ENCODE measurements around the gene OTOGL.

OTOGL gene

GRCh38 chr12:80157645-80158044 lies 58.3 kb downstream of the OTOGL start:
- H3K27ac Mint-ChIP-seq = no peak overlapping the region
- H3K4me3 Mint-ChIP-seq = no peak overlapping the region
- H3K9me3 Mint-ChIP-seq = peaks cover 25% of the 10 kb centered on the region
- no peaks in the 10 kb centered on the region for H3K27me3 Mint-ChIP-seq (ENCODE audit: low read depth)
- H3K4me1 Mint-ChIP-seq (ENCODE audit: low read depth) = peaks cover 13% of the 10 kb centered on the region
- H3K36me3 Mint-ChIP-seq (ENCODE audit: low read depth) = no peaks in the 10 kb centered on the region

GRCh38 chr12:80161612-80162011 lies 62.3 kb downstream of the OTOGL start:
- Mint-ChIP-seq H3K4me1 (ENCODE audit: low read depth) (peaks cover 2% of the 10 kb centered on the region), H3K27ac (no peak overlapping the region), H3K27me3 (ENCODE audit: low read depth) (peaks cover 12% of the 10 kb centered on the region), H3K9me3 (peaks cover 9% of the 10 kb centered on the region), H3K4me3 (no peak overlapping the region), H3K36me3 (ENCODE audit: low read depth) (no peaks in the 10 kb centered on the region)

GRCh38 chr12:80162177-80162576 lies 62.8 kb downstream of the OTOGL start:
- peaks cover 3% of the 10 kb centered on the region for H3K9me3 Mint-ChIP-seq
- peaks cover 12% of the 10 kb centered on the region for H3K27me3 Mint-ChIP-seq (ENCODE audit: low read depth)
- peaks cover 2% of the 10 kb centered on the region for H3K4me1 Mint-ChIP-seq (ENCODE audit: low read depth)
- no peak overlapping the region for H3K27ac Mint-ChIP-seq
- H3K36me3 Mint-ChIP-seq (ENCODE audit: low read depth) = no peaks in the 10 kb centered on the region
- H3K4me3 Mint-ChIP-seq = no peak overlapping the region

GRCh38 chr12:80165746-80166145 lies 66.4 kb downstream of the OTOGL start:
- Mint-ChIP-seq H3K4me3 (no peak overlapping the region), H3K27me3 (ENCODE audit: low read depth) (peaks cover 16% of the 10 kb centered on the region), H3K27ac (no peak overlapping the region), H3K9me3 (no peaks in the 10 kb centered on the region), H3K4me1 (ENCODE audit: low read depth) (peaks cover 3% of the 10 kb centered on the region), H3K36me3 (ENCODE audit: low read depth) (no peaks in the 10 kb centered on the region)

- Mint-ChIP-seq H3K9me3 (no peaks in the 10 kb centered on the region), H3K27me3 (ENCODE audit: low read depth) (peaks cover 16% of the 10 kb centered on the region), H3K4me3 (no peak overlapping the region), H3K4me1 (ENCODE audit: low read depth) (peaks cover 3% of the 10 kb centered on the region), H3K27ac (no peak overlapping the region), H3K36me3 (ENCODE audit: low read depth) (no peaks in the 10 kb centered on the region)
Observed at GRCh38 chr12:80166751-80167150, 67.4 kb downstream of the OTOGL start.

- no peak overlapping the region for H3K4me3 Mint-ChIP-seq
- H3K36me3 Mint-ChIP-seq (ENCODE audit: low read depth) = no peaks in the 10 kb centered on the region
- H3K27ac Mint-ChIP-seq = peak overlapping the region; percentile 17
- peaks cover 11% of the 10 kb centered on the region for H3K27me3 Mint-ChIP-seq (ENCODE audit: low read depth)
- H3K9me3 Mint-ChIP-seq = no peaks in the 10 kb centered on the region
- peaks cover 3% of the 10 kb centered on the region for H3K4me1 Mint-ChIP-seq (ENCODE audit: low read depth)
Observed at GRCh38 chr12:80168936-80169335, 69.6 kb downstream of the OTOGL start.

- Mint-ChIP-seq H3K36me3 (ENCODE audit: low read depth) (no peaks in the 10 kb centered on the region), H3K4me3 (no peak overlapping the region), H3K27ac (no peak overlapping the region), H3K27me3 (ENCODE audit: low read depth) (peaks cover 11% of the 10 kb centered on the region), H3K4me1 (ENCODE audit: low read depth) (peaks cover 3% of the 10 kb centered on the region), H3K9me3 (no peaks in the 10 kb centered on the region)
Observed at GRCh38 chr12:80170915-80171314, 71.6 kb downstream of the OTOGL start.

- H3K27ac Mint-ChIP-seq = no peak overlapping the region
- H3K27me3 Mint-ChIP-seq (ENCODE audit: low read depth) = peaks cover 12% of the 10 kb centered on the region
- H3K36me3 Mint-ChIP-seq (ENCODE audit: low read depth) = no peaks in the 10 kb centered on the region
- H3K9me3 Mint-ChIP-seq = no peaks in the 10 kb centered on the region
- peaks cover 3% of the 10 kb centered on the region for H3K4me1 Mint-ChIP-seq (ENCODE audit: low read depth)
- no peak overlapping the region for H3K4me3 Mint-ChIP-seq
Observed at GRCh38 chr12:80173083-80173864, 73.9 kb downstream of the OTOGL start.

- Mint-ChIP-seq H3K27ac (no peak overlapping the region), H3K9me3 (no peaks in the 10 kb centered on the region), H3K4me1 (ENCODE audit: low read depth) (peaks cover 8% of the 10 kb centered on the region), H3K36me3 (ENCODE audit: low read depth) (no peaks in the 10 kb centered on the region), H3K27me3 (ENCODE audit: low read depth) (peaks cover 12% of the 10 kb centered on the region), H3K4me3 (no peak overlapping the region)
Observed at GRCh38 chr12:80175307-80175930, 76.1 kb downstream of the OTOGL start.

GRCh38 chr12:80176706-80177105 lies 77.4 kb downstream of the OTOGL start:
- Mint-ChIP-seq H3K4me3 (no peak overlapping the region), H3K9me3 (no peaks in the 10 kb centered on the region), H3K27me3 (ENCODE audit: low read depth) (peaks cover 12% of the 10 kb centered on the region), H3K27ac (no peak overlapping the region), H3K36me3 (ENCODE audit: low read depth) (no peaks in the 10 kb centered on the region), H3K4me1 (ENCODE audit: low read depth) (peaks cover 8% of the 10 kb centered on the region)

- peaks cover 12% of the 10 kb centered on the region for H3K27me3 Mint-ChIP-seq (ENCODE audit: low read depth)
- H3K36me3 Mint-ChIP-seq (ENCODE audit: low read depth) = no peaks in the 10 kb centered on the region
- peak overlapping the region; percentile 0 for H3K4me3 Mint-ChIP-seq
- peak overlapping the region; percentile 43 for H3K27ac Mint-ChIP-seq
- H3K4me1 Mint-ChIP-seq (ENCODE audit: low read depth) = peaks cover 8% of the 10 kb centered on the region
- H3K9me3 Mint-ChIP-seq = no peaks in the 10 kb centered on the region
Observed at GRCh38 chr12:80178846-80179245, 79.5 kb downstream of the OTOGL start.

GRCh38 chr12:80183939-80184338 lies 84.6 kb downstream of the OTOGL start:
- peaks cover 3% of the 10 kb centered on the region for H3K27me3 Mint-ChIP-seq (ENCODE audit: low read depth)
- no peak overlapping the region for H3K4me3 Mint-ChIP-seq
- peaks cover 6% of the 10 kb centered on the region for H3K4me1 Mint-ChIP-seq (ENCODE audit: low read depth)
- H3K36me3 Mint-ChIP-seq (ENCODE audit: low read depth) = no peaks in the 10 kb centered on the region
- H3K27ac Mint-ChIP-seq = no peak overlapping the region
- H3K9me3 Mint-ChIP-seq = no peaks in the 10 kb centered on the region

- H3K9me3 Mint-ChIP-seq = no peaks in the 10 kb centered on the region
- H3K27ac Mint-ChIP-seq = no peak overlapping the region
- H3K27me3 Mint-ChIP-seq (ENCODE audit: low read depth) = peaks cover 4% of the 10 kb centered on the region
- H3K4me3 Mint-ChIP-seq = no peak overlapping the region
- peaks cover 5% of the 10 kb centered on the region for H3K4me1 Mint-ChIP-seq (ENCODE audit: low read depth)
- no peaks in the 10 kb centered on the region for H3K36me3 Mint-ChIP-seq (ENCODE audit: low read depth)
Observed at GRCh38 chr12:80184926-80185325, 85.6 kb downstream of the OTOGL start.

GRCh38 chr12:80186727-80187217 lies 87.4 kb downstream of the OTOGL start:
- Mint-ChIP-seq H3K36me3 (ENCODE audit: low read depth) (no peaks in the 10 kb centered on the region), H3K4me3 (no peak overlapping the region), H3K27ac (no peak overlapping the region), H3K27me3 (ENCODE audit: low read depth) (peaks cover 4% of the 10 kb centered on the region), H3K4me1 (ENCODE audit: low read depth) (peaks cover 5% of the 10 kb centered on the region), H3K9me3 (no peaks in the 10 kb centered on the region)

GRCh38 chr12:80187660-80188090 lies 88.3 kb downstream of the OTOGL start:
- H3K36me3 Mint-ChIP-seq (ENCODE audit: low read depth) = no peaks in the 10 kb centered on the region
- H3K4me3 Mint-ChIP-seq = no peak overlapping the region
- H3K4me1 Mint-ChIP-seq (ENCODE audit: low read depth) = peaks cover 5% of the 10 kb centered on the region
- no peak overlapping the region for H3K27ac Mint-ChIP-seq
- peaks cover 10% of the 10 kb centered on the region for H3K27me3 Mint-ChIP-seq (ENCODE audit: low read depth)
- no peaks in the 10 kb centered on the region for H3K9me3 Mint-ChIP-seq
